ENCODE measurements around the gene MTMR2. TPM values are rescaled to one million over a fixed set of nuclear protein-coding genes. Genes with fewer than 3 reads are reported as not detected.
A peak's percentile ranks its signal among the peaks of the same experiment; 100 is the strongest.

MTMR2 gene
- total RNA-seq, 1 experiment from 2014 or later = 29.1 TPM

- BruUV-seq (replicated peaks) = no TSS peak
- CTCF ChIA-PET = no interaction called here
- Histone ChIP-seq H3K27ac (ENCODE audit: low read depth, low read length) (no peak overlapping the region), H4K20me1 (ENCODE audit: insufficient read depth) (no peaks in the 10 kb centered on the region; the same call in 1 of the 2 replicates), H3K4me3 (replicated peaks in 1 of 2; ENCODE audit: low read depth in 1 of 2, low read length in 2 of 2) (no peak overlapping the region), H3K9ac (ENCODE audit: low read length) (no peak overlapping the region), H2AFZ (ENCODE audit: low read depth, low read length, poor library complexity, severe bottlenecking) (no peak overlapping the region), H3K27me3 (ENCODE audit: insufficient read depth, low read length) (no peaks in the 10 kb centered on the region), H3K9me2 (ENCODE audit: insufficient read depth) (no peaks in the 10 kb centered on the region), H3K4me2 (ENCODE audit: low read length) (peak overlapping the region; percentile 92), H3K4me1 (ENCODE audit: control insufficient read depth in 1 of 2, insufficient read depth in 2 of 2, low read length in 2 of 2) (peaks cover 9 to 18% of the 10 kb centered on the region in 2 experiments; a peak in 3 of 4 replicates), H3K9me3 (ENCODE audit: control insufficient read depth in 1 of 2, insufficient read depth in 1 of 2, low read depth in 1 of 2, low read length in 2 of 2) (no peaks in the 10 kb centered on the region), H3K79me2 (ENCODE audit: insufficient read depth, low read length) (peaks cover 77% of the 10 kb centered on the region), H3K36me3 (ENCODE audit: control insufficient read depth in 1 of 2, insufficient read depth in 2 of 2, low read length in 2 of 2) (no peaks in the 10 kb centered on the region)
- intact Hi-C loops (cut with micrococcal nuclease) = loop anchor here (5.0 kb wide), 1 partner anchor 600 kb away; the partner anchor contains the start of gene JRKL
- RAD21 ChIA-PET (ENCODE audit: low non-redundant PET in 1 of 2, low total read pairs in 2 of 2, uncharacterized antibody in 2 of 2, unreplicated experiment in 2 of 2) = no interaction called here
- no peak for ATAC-seq
- TF ChIP-seq REST (IDR thresholded peaks at IDR 0.05; ENCODE audit: low read depth) = no peak
- TF ChIP-seq RAD21 (IDR thresholded peaks at IDR 0.05; ENCODE audit: low read depth) = no peak
- no peak for TF ChIP-seq POLR2A (IDR thresholded peaks at IDR 0.05; ENCODE audit: borderline replicate concordance, extremely low read depth, insufficient read depth, insufficient read length)
- no peak for TF ChIP-seq CTCF (IDR thresholded peaks at IDR 0.05 in 2 of 3, conservative IDR thresholded peaks at IDR 0.05 in 1 of 3; ENCODE audit: borderline replicate concordance in 1 of 3, insufficient read depth in 1 of 3, low read depth in 2 of 3, low read length in 2 of 3)
- no peak for TF ChIP-seq ZFX (IDR thresholded peaks at IDR 0.05)
- no peak for TF ChIP-seq MAX (IDR thresholded peaks at IDR 0.05)
- no peak for TF ChIP-seq SRF (IDR thresholded peaks at IDR 0.05; ENCODE audit: low read depth)
- no peak for TF ChIP-seq EGR1 (IDR thresholded peaks at IDR 0.05; ENCODE audit: low read depth)
- TF ChIP-seq POLR2AphosphoS5 (IDR thresholded peaks at IDR 0.05; ENCODE audit: low read depth, low read length) = no peak
- no peak for TF ChIP-seq SIN3A (IDR thresholded peaks at IDR 0.05; ENCODE audit: low read depth)
- TF ChIP-seq CEBPB (IDR thresholded peaks at IDR 0.05; ENCODE audit: low read depth) = no peak
- TF ChIP-seq ZBTB33 (IDR thresholded peaks at IDR 0.05; ENCODE audit: extremely low read depth, insufficient replicate concordance, low read length) = no peak
- no peak for TF ChIP-seq CBX3 (IDR thresholded peaks at IDR 0.05; ENCODE audit: low read depth)
- TF ChIP-seq TCF7L2 (IDR thresholded peaks at IDR 0.05; ENCODE audit: borderline replicate concordance, extremely low read depth, insufficient read depth, insufficient read length) = no peak
- POLR2A ChIA-PET = no interaction called here
- DNase-seq (ENCODE audit: low read depth, low spot score) = no peak
Measured at GRCh38 chr11:95792200-95792599, 131.7 kb downstream of the MTMR2 start.
